HepG2 (cell line): ENCODE results near the gene FAM110D. TPM values are rescaled to one million over a fixed set of nuclear protein-coding genes. Genes with fewer than 3 reads are reported as not detected.

ENCODE experiments used
- ATAC-seq: fragments of 200-7000 bp; cut with Tn5 transposase; 3 replicates; pipeline ENCODE4 v1.9.1; 2020; ENCODE audit warnings: mild to moderate bottlenecking, moderate library complexity
- BruUV-seq: library from RNA; stranded (reverse); fragments of 400-500 nt; replicated peaks from 2 replicates; lab custom pipeline; 2021; lab: Mats Ljungman, UMichigan
- CTCF ChIA-PET: fragments of 300-600 bp; formaldehyde crosslinking; extraction: SDS; loops from one replicate; lab custom pipeline; 2021; ENCODE audit warnings: low total read pairs, inconsistent platforms, low intra/inter-chr PET ratio; lab: Yijun Ruan, JAX
- POLR2A ChIA-PET: fragments of 350-600 bp; sonication (Branson Sonifier 250); formaldehyde crosslinking; loops from one replicate; lab custom pipeline; 2020; ENCODE audit warnings: antibody characterized with exemption, inconsistent platforms; lab: Yijun Ruan, JAX
- DNase-seq: peaks from one replicate; pipeline ENCODE4 v3.0.0-alpha.2; 2015; ENCODE audit warnings: low spot score
- FAIRE-seq: peaks from 3 replicates; lab custom pipeline; 2011; peaks lifted over from hg19 to GRCh38; lab: Jason Lieb, UNC
- H2AFZ ChIP-seq: one replicate; pipeline ENCODE4 v1.6.1; 2011; ENCODE audit warnings: low read length, inconsistent platforms
- H3K27ac ChIP-seq: fragments of 300-600 bp; 3 replicates; pipeline ENCODE4 v1.8.0; 2011; ENCODE audit warnings: mixed run types, mild to moderate bottlenecking, mixed read lengths, low read length, inconsistent platforms; ENCODE audit not compliant: insufficient read depth; ENCODE audit errors: extremely low read length
- H3K27me3 ChIP-seq, 2 experiments: fragments of 200-600 bp in 1 of 2; 2 replicates in 1 of 2; 3 replicates in 1 of 2; pipeline versions ENCODE4 v1.6.0 to v1.8.0; 2011; ENCODE audit warnings: low read length in 2 of 2, mild to moderate bottlenecking in 2 of 2, moderate library complexity in 2 of 2, inconsistent platforms in 1 of 2; ENCODE audit not compliant: insufficient read depth in 2 of 2, control insufficient read depth in 1 of 2
- H3K36me3 ChIP-seq, 2 experiments: fragments of 200-600 bp in 1 of 2; replicated peaks in 1 of 2; 2 replicates in 1 of 2; 3 replicates in 1 of 2; pipeline versions ENCODE4 v1.5.1 to v1.8.0; 2011; ENCODE audit warnings: low read length in 2 of 2, inconsistent platforms in 1 of 2; ENCODE audit not compliant: insufficient read depth in 2 of 2, control insufficient read depth in 1 of 2
- H3K4me1 ChIP-seq: 2 replicates; pipeline ENCODE4 v1.5.1; 2012; ENCODE audit warnings: low read length, inconsistent platforms; ENCODE audit not compliant: insufficient read depth
- H3K4me2 ChIP-seq: 2 replicates; pipeline ENCODE4 v1.6.0; 2011; ENCODE audit warnings: low read depth, low read length, inconsistent platforms
- H3K4me3 ChIP-seq, 3 experiments: fragments of 200-600 bp in 1 of 3; sonication (generic), shearing (Covaris generic) in 1 of 3; replicated peaks in 1 of 3; 2 replicates each; pipeline ENCODE4 v1.5.1; 2011 to 2016; ENCODE audit warnings: low read length in 3 of 3, inconsistent platforms in 2 of 3, low read depth in 2 of 3, mild to moderate bottlenecking in 2 of 3, control low read depth in 1 of 3, mixed read lengths in 1 of 3; ENCODE audit not compliant: insufficient read depth in 1 of 3
- H3K79me2 ChIP-seq: one replicate; pipeline ENCODE4 v1.6.1; 2011; ENCODE audit warnings: low read length, inconsistent platforms; ENCODE audit not compliant: insufficient read depth
- H3K9ac ChIP-seq: 2 replicates; pipeline ENCODE4 v1.6.0; 2011; ENCODE audit warnings: mild to moderate bottlenecking, low read depth, low read length, inconsistent platforms; ENCODE audit not compliant: insufficient read depth
- H3K9me3 ChIP-seq: 2 replicates; pipeline ENCODE4 v1.5.1; 2012; ENCODE audit warnings: mild to moderate bottlenecking, low read length
- H4K20me1 ChIP-seq: 2 replicates; pipeline ENCODE4 v1.6.0; 2011; ENCODE audit warnings: inconsistent platforms, mild to moderate bottlenecking, low read length, moderate library complexity; ENCODE audit not compliant: insufficient read depth
- AFF4 ChIP-seq: sonication (generic); formaldehyde crosslinking; IDR thresholded peaks from 2 replicates; pipeline ENCODE4 v1.4.0; 2020; ENCODE audit warnings: missing genetic modification reagents
- CHD4 ChIP-seq: fragments of 200-600 bp; sonication (generic); IDR thresholded peaks from 2 replicates; pipeline ENCODE4 v1.7.0; 2017; ENCODE audit warnings: mild to moderate bottlenecking, low read length, borderline replicate concordance
- ELF4 ChIP-seq: sonication (generic); formaldehyde crosslinking; IDR thresholded peaks from 2 replicates; pipeline ENCODE4 v1.5.0; 2020; ENCODE audit warnings: missing genetic modification reagents, mild to moderate bottlenecking, moderate library complexity, borderline replicate concordance
- NCOA1 ChIP-seq: sonication (generic); formaldehyde crosslinking; IDR thresholded peaks from 2 replicates; pipeline ENCODE4 v1.9.0; 2021; ENCODE audit warnings: missing genetic modification reagents
- ZNF121 ChIP-seq: sonication (generic); formaldehyde crosslinking; IDR thresholded peaks from 2 replicates; pipeline ENCODE4 v1.5.0; 2020; ENCODE audit warnings: mild to moderate bottlenecking, missing genetic modification reagents
- ZNF143 ChIP-seq: sonication (generic); formaldehyde crosslinking; IDR thresholded peaks from 2 replicates; pipeline ENCODE4 v1.4.0; 2020; ENCODE audit warnings: missing genetic modification reagents
- WGBS: methylation state at CpG from one replicate; pipeline ENCODE4 v1.1.6; 2017; ENCODE audit warnings: low lambda C conversion rate; 5-methylcytosine and 5-hydroxymethylcytosine counted together
- in situ Hi-C: cut with HindIII; loops from 2 replicates; pipeline ENCODE4 v1.10.0; 2017; ENCODE audit warnings: low pct_unique_long_range_greater_than_20kb; ENCODE audit not compliant: extremely low pct_ligation_motif_present
- intact Hi-C: fragments of 100-400 bp; cut with micrococcal nuclease; formaldehyde crosslinking; loops from one replicate; pipeline ENCODE4 v1.10.0; 2022; ENCODE audit not compliant: unreplicated experiment
- polyA plus RNA-seq, 8 experiments: library from polyadenylated mRNA; depleted of rRNA in 3 of 8; stranded (reverse) in 7 of 8; unstranded in 1 of 8; fragments of >200 nt; fragmentation: Illumina TruSeq in 4 of 8; extraction: Trizol in 4 of 8; gene quantifications; 2 replicates each; pipeline versions ENCODE4 v1.2.1 to v1.2.3, GENCODE V29; 2011 to 2016; ENCODE audit warnings: low read depth in 4 of 8, missing spikeins in 1 of 8, mixed read lengths in 1 of 8; ENCODE audit not compliant: insufficient read depth in 1 of 8
- total RNA-seq, 5 experiments: library from RNA; depleted of rRNA; stranded (reverse); fragments of >200 nt; fragmentation: Illumina TruSeq; extraction: Trizol; gene quantifications; 2 replicates each; pipeline ENCODE4 v1.2.3, GENCODE V29; 2016; ENCODE audit warnings: low read depth in 1 of 5

Gene FAM110D
- total and polyA plus RNA-seq, 2 of the 13 experiments (the other 11 are each of a cell fraction or from before 2014, with no cell fraction given): not detected

DNA sequence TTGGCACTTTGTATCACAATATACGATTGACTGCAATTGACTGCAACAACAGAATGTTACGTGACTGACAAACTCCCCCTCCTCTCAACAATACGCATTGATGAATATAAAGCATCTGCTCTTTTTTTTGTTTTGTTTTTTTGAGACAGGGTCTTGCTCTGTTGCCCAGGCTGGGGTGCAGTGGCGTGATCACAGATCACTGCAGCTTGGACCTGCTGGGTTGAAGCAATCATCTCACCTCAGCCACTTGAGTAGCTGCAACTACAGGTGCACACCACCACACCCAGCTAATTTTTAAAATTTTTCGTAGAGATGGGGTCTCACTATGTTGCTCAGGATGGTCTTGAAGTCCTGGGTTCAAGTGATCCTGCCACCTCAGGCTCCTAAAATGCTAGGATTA lies 53.8 kb downstream of the FAM110D start:
- in situ Hi-C loops: no loop called here
- Histone ChIP-seq H3K27me3 (peaks cover 0 to 6% of the 10 kb centered on the region in 2 experiments; a peak in 2 of 5 replicates), H3K9ac (no peak overlapping the region), H3K27ac (no peak overlapping the region), H2AFZ (no peak overlapping the region), H3K36me3 (no peaks in the 10 kb centered on the region), H3K79me2 (no peaks in the 10 kb centered on the region), H3K4me2 (no peak overlapping the region), H4K20me1 (no peaks in the 10 kb centered on the region), H3K9me3 (no peaks in the 10 kb centered on the region)
- ATAC-seq: no peak
- FAIRE-seq: no peak
- POLR2A ChIA-PET: no interaction called here
- no TSS peak for BruUV-seq
- intact Hi-C loops: no loop called here
- TF ChIP-seq ZNF121 (CRISPR knock-in tag) (0 out of 2 replicates have a peak, but pooled peaks have one; percentile 13), AFF4 (no peak)
- TF ChIP-seq, all 625 proteins: peak for 1
- H3K4me1 ChIP-seq: no peaks in the 10 kb centered on the region
- CTCF ChIA-PET: no interaction called here
- H3K4me3 ChIP-seq: no peak overlapping the region
- 38% methylated on average over 5 of the region's 5 CpGs for WGBS
- no peak for DNase-seq

DNA sequence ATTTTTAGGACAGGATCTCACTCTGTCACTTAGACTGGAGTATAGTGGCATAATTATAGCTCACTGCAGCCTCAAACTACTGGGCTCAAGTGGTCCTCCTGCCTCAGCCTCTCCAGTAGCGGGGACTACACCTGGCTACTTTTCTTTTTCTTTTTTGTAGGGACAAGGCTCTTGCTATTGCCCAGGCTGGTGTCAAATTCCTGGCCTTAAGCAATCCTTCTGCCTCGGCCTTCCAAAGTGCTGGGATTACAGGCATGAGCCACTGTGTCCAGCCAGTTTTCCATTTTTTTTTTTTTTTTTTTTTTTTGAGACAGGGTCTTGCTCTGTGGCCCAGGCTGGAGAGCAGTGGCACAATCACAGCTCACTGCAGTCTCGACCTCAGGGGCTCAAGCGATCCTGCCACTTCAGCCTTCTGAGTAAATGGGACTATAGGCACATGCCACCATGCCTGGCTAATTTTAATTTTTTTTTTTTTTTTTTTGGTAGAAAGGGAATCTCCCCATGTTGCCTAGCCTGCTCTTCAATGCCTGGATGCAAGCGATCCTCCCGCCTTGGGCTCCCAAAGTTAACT lies 54.5 kb downstream of the FAM110D start:
- POLR2A ChIA-PET: interaction anchor here (0.7 kb wide), 1 partner anchor 43 kb away, joined by 3 read pairs; no protein-coding TSS in a partner anchor
- WGBS: 32% methylated on average over 6 of the region's 6 CpGs
- ATAC-seq: no peak
- in situ Hi-C loops: no loop called here
- Histone ChIP-seq H3K4me3 (no peak overlapping the region), H3K79me2 (no peaks in the 10 kb centered on the region), H3K27me3 (peaks cover 0 to 6% of the 10 kb centered on the region in 2 experiments; a peak in 2 of 5 replicates), H3K4me2 (no peak overlapping the region), H3K9ac (no peak overlapping the region), H2AFZ (no peak overlapping the region), H3K4me1 (no peaks in the 10 kb centered on the region), H3K9me3 (no peaks in the 10 kb centered on the region), H3K36me3 (no peaks in the 10 kb centered on the region), H3K27ac (no peak overlapping the region), H4K20me1 (no peaks in the 10 kb centered on the region)
- intact Hi-C loops: no loop called here
- no peak for TF ChIP-seq ZNF143
- TF ChIP-seq CHD4: no peak
- TF ChIP-seq ELF4 (CRISPR knock-in tag): no peak
- TF ChIP-seq NCOA1 (CRISPR knock-in tag): no peak
- FAIRE-seq: no peak
- no TSS peak for BruUV-seq
- DNase-seq: no peak
- CTCF ChIA-PET: no interaction called here
